NCI-H82 (cell line): ENCODE measurements around the gene TMEM95.

Experiments used
- DNase-seq: peaks from one replicate; lab custom pipeline; 2025; lab: John Stamatoyannopoulos, UW

Gene TMEM95

DNA sequence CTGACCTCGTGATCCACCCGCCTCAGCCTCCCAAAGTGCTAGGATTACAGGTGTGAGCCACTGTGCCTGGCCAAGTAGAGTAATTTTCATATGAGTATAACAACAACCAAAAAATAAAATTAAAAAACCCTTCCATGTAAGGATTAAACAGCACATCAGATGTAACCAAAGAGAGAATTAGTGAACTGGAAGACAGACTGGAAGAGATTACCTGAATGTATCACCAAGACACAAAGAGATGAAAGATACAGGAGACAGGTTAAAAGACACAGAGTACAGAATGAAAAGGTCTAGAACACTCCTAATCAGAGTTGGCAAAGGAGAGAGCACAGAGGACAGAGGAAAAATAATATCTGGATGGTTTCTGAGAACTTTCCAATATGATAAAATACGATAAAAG is 24.2 kb downstream of the TMEM95 start:
- no peak for DNase-seq

DNA sequence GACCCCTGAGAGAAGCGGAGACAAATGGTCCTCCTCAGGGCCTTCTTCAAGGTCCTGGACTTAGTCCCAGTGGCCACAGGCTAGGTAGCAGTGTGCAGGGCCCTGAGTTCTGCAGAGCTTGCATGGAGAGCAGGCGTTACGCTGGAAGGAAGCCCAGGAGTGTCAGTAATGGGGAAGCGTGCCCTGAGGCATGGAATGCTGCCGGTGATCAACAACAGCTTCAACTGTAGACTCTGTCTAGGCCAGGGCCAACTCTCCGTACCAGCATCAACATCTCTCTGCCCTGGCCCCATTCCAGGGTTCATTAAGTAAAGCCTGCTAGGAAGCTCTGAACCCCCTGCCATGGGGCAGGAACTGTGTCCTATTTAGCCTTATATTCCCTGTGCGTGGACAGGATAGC is 25.4 kb downstream of the TMEM95 start:
- DNase-seq, result no peak

DNA sequence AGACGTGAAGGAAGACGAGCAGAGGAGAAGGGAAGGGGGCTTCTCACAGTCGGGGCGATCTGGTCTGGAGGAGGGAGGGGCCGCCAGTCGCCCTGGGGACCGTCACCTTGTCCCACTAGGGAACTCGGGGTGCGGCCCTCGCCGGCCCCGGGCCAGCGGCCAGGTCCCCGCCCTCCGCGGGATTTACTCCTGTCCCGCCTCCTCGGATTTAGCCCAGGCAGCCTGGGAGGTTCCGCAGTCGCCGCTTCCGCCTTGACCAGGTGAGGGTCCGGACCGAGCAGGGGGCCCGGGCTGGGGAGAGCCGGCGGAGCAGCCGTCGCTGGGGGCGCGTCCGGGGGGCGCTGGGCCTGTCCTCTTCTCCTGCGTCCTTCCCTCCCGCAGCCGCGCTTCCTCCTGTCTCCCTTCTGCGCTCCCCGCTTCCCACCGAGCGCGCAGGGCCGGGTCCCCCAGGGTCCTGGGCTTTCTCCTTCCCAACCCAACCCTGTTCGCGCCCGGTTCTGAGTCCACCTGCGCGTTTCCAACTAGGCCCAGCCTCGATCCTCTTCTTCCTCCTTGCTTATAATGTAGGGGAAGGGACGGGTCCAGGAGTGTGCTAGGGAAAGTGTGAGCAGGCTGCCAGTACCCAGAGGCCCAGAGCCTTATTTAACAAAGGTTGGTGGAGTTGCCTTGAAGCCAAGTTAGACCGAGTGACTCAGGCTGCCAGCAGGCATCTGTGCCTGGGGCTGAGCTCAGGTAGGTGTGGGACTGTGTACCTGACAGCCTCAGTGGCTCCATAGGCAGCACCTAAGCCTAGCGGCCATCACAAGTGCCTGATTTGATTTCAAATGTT is 26.1 kb downstream of the TMEM95 start, which contains the start of gene TNK1:
Gene TNK1 (plus strand): TSS at position 235 of the 829 bp plus-strand sequence. CDS start 1,838 bp downstream, outside the sequence.
- peak; percentile 32 for DNase-seq

DNA sequence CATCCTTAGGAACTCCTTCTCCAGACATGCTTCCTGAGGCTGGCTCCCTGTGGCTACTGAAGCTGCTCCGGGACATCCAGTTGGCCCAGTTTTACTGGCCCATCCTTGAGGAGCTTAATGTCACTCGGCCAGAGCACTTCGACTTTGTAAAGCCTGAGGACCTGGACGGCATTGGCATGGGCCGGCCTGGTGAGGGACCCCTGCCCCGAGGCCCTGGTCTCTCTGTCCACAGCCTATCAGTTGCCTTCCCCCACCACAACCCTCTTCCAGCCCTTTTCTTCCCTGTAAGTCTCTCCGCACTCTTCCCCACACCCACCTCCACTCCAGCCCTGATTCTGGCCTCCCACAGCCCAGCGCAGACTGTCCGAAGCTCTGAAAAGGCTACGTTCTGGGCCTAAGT is 27.9 kb downstream of the TMEM95 start:
- DNase-seq, result no peak

DNA sequence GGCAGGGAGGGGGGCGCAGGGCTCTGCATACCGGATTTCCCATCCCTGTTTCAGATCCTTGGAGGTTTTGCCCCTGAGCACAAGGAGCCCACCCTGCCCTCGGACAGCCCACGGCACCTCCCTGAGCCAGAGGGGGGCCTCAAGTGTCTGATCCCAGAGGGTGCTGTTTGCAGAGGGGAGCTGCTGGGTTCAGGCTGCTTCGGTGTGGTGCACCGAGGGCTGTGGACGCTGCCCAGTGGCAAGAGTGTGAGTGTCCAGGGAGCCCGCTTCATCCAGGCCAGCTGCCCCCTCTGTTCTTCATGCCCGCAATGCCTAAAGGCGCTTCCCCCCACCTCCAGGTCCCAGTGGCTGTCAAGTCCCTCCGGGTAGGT is 28.4 kb downstream of the TMEM95 start:
- DNase-seq, result no peak

DNA sequence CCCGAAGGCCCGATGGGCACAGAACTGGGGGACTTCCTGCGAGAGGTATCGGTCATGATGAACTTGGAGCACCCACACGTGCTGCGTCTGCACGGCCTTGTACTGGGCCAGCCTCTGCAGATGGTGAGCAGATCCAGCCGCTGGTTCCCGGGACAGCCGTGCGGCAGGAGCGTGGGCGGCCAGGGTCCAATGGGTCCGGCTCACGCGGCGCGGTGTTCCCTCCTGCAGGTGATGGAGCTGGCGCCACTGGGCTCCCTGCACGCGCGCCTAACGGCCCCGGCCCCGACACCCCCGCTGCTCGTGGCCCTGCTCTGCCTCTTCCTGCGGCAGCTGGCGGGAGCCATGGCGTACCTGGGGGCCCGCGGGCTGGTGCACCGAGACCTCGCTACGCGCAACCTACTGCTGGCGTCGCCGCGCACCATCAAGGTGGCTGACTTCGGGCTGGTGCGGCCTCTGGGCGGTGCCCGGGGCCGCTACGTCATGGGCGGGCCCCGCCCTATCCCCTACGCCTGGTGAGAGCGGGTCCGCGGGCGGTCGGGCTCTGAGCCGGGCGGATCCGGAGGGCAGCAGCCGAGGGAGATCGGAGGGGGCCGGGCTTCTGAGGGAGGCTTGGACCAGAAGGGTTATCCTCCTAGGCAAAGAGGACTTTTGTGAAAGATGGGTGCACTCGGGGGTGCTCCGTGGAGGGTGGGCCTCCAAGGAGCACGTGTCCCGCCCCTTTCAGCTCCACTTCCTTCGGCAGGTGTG is 29.0 kb downstream of the TMEM95 start:
- DNase-seq, result peak; percentile 84

DNA sequence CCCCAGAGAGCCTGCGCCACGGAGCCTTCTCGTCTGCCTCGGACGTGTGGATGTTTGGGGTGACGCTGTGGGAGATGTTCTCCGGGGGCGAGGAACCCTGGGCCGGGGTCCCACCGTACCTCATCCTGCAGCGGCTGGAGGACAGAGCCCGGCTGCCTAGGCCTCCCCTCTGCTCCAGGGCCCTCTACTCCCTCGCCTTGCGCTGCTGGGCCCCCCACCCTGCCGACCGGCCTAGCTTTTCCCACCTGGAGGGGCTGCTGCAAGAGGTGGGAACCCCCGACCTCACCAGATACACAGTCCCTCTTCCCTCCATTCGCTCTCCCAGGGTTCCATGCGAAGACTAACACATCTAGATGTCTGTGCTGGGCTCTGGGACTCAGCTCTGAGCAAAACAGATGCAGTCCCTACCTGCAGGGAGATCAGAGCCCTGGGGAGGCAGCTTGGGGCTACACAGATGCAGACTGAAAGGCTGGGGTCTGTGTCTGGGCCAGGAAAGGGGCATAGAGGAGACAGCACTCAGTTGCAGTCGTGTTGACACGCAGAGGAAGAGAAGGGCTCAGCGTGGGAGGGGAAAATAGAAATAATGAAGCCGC is 29.6 kb downstream of the TMEM95 start:
- DNase-seq, result no peak

DNA sequence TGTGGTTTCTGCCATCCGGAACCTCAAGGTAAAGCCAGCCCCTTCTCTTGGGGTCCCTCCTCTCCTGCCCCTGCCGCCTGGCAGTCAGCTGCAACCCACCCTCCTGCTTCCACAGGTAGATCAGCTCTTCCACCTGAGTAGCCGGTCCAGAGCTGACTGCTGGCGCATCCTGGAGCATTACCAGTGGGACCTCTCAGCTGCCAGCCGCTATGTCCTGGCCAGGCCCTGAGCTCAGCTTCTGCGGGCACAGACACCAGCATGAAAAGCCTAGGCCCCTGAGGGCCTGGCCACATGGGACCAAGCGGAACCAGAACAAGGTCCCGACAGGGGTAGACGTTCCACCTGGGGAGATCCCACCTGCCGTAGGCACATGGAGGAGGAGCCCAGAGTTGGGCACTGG is 33.9 kb downstream of the TMEM95 start:
- no peak for DNase-seq

DNA sequence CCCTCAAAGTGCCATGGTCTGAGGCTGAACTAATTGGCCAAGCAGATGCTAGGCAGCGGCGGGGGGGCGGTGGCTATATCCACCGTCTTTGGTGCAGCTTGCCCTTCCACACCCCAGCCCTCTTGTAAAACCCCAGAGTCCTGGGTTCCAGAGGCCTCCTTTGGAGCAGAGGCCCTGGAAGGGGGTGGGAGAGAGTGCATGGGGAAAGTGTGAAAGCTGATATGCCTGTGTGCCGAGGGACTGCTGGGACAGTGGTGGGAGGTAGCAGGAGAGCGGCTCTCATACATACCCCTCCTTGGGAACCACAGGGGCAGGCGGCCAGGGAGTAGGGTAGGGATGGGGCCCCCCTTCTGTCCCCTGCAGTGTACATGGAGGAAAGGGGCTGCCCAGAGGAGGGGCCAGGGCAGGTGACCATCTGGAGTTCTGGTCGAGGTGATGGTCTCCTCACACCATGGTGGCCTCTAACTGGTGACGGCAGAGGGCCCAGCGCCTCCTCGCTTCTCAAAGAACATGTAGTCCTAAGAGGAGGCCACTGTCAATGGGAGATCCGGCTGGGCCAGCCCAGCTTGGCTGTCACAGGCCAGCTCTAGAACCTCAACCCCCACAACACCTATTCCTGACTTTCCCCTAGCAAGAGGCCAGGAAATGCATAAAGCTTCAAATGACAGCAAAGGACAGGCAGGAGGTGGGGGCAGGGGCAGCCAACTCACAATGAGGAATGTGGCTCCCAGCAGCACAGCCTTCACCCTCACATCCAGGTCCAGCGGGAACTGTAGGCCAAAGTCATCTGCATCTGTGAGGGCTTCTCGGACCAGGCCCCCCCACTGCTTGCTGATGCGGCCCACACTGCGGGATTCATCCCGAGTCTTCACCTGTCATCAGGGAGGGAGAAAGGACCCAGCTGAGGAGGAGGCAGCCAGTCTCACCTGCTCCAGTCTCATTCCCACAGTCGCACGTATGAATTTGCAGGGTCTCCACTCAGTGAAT is 35.3 kb downstream of the TMEM95 start:
- DNase-seq, result no peak

DNA sequence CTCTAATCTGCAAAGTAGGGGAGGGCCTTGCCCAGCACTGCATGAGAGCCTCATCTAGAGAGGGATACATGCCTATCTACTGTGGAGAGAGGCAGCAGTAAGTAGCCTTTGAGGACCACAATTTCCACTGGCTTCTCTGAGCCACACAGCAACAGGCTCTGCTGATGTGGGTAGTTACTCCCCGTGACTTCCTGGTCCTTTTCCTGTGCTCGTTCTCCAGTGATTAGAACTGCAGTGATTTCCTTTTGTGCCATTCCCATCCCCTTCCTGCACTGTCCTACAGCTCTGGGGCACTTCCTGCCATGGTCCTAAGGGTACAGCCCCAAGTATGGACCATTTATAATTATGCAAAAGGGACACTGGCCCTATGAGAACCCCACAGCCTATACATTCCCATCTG is 36.4 kb downstream of the TMEM95 start:
- DNase-seq, result no peak

DNA sequence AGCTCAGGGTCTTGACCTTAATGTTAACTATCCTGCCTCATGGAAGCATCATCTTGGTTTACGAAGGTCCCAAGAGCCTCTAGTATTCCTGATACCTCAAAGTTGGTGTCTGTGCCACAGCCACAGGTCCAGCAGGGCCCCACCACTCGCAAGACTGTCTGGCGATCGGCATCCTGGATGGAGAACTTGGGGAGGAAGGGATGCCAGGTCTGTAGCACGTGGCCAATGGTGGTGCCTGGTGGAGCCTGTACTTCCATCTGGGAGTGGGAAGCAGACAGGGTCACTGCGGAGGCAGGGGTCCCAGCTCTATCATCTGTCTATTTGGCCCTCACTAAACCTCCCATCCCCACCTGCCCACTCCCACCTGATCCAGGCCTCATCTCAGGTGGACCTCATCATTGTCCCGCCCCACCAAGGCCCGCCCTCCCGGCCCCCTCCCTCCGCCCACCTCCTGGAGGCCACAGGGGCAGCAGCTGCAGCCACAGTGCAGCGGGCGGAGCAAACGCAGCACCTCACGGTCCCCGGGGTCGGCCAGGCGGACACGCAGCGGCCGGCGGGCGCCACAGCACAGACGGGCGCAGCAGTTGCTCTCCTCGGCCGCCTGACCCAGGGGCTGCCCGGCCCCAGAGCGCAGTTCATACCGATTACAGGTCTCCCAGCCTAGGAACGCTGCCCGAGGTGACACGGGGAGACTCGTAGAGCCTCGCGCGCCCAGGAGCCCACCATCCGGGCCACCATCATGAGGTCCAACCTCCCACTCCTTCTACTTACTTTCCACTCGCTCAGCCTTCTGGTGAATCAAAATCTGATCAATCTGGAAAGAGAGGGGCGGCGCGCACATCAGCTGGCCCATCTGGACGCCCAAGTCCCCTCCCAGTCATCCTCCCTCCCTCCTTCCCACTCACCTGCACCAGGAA is 38.0 kb downstream of the TMEM95 start:
- no peak for DNase-seq

DNA sequence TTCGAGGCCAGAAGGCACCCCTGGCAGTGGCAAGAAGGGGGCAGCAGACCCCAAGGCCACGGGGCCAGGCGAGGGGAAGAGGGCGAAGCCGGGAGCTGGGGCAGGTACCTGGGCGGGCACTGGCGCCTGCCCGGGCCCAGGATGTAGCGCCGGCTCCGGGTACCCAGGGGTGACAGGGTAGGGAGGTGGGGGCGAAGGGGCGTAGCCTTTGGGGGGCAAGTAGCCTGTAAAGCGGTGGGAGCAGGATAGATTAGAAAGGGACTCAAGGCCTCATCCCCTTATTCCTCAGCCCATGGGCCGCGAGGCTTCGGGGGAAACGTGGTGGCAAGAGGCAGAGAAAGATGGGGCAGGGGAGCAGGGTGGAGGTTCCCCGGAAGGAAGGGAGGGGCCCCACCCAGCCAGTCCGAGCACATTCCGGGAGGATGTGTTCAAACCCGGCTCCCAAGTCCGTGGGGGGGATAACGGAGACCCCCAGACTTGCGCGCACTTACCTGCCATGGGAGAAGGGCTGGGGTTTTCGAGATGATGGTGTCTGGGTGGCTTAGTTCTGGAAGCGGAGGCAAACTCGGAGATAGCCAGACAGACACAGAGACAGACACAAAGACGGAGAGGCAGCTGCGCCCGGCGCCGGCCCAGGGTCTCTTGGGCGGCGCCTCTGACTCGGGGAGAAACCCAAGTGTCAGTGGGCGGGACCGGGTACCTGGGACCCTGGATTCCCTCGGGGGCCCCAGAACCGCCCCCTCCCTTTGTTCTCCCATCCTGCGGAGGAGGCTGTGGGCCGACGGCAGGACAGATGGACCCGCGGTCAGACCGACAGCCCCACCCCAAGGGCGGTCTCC is 38.9 kb downstream of the TMEM95 start:
- DNase-seq, result peak; percentile 82

DNA sequence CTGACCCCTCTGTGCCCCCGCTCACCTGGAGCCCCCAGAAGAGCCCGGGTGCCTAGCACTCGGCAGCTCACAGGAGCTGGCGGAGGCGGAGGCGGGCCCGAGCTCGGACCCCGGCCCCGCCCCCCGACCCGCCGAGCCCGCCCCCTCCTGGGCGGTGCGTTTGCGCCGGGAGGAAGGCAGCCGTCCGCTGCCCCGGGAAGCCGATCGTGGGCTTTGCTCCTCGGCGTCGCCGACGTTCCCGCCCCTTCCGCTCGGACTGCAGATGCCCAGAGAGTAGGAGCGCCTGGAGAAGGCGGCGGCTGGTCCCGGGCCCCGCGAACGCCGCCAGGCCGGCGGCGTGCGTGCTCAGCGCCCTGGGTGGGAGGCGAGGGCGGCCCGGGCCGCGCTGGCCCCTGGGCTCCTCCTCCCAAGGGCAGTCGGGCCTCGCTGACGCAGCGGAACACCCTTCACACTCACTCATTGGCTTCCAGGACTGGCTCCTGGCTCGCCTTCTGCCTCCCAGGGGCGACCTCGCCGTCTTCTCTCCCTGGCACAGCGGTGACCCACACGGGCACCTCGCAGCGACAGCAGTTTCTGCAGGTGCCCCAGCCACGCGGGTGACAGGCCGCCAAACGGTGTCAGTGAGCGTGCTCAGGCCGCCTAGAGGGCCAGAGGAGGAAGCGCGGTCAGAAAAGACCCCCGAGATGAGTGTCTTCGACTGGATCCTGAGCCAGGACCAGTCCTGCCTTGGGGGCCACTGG is 39.7 kb downstream of the TMEM95 start, which contains the start of gene PLSCR3:
Gene PLSCR3 (minus strand): TSS at position 74 of the 740 bp plus-strand sequence. CDS start 415 bp downstream, outside the sequence.
- peak; percentile 91 for DNase-seq

DNA sequence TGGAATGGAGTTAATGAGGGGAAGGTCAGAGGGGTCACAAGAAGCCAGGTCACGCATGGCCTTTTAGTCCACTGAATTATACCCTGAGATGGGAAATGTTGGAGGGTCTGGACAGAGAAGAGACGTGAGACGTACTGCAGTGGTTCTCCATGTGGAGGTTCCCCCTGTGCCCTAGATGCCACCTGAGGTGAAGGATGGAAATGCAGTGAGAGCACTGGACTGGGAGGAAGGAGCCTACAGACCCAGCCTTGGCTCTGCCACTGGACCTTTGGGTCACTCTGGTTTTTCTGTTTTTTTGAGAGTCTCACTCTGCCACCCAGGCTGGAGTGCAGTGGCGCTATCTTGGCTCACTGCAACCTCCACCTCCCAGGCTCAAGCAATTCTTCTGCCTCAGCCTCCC is 41.2 kb downstream of the TMEM95 start:
- no peak for DNase-seq

DNA sequence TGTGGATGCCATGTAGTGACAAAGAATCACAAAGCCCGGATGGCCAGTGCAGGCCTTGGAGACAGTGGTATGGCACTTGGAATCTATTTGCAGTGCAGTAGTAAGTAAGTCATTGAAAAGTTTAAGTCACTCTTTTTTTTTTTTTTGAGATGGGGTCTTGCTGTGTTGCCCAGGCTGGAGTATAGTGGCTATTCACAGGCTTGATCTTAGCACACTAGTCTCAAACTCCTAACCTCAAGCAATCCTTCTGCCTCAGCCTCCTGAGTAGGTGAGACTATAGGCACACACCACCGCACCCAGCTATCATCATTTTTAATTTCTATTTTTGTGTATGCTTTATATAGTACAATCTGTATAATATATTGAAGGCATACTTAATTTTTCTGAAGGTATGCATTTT is 43.7 kb downstream of the TMEM95 start:
- no peak for DNase-seq

DNA sequence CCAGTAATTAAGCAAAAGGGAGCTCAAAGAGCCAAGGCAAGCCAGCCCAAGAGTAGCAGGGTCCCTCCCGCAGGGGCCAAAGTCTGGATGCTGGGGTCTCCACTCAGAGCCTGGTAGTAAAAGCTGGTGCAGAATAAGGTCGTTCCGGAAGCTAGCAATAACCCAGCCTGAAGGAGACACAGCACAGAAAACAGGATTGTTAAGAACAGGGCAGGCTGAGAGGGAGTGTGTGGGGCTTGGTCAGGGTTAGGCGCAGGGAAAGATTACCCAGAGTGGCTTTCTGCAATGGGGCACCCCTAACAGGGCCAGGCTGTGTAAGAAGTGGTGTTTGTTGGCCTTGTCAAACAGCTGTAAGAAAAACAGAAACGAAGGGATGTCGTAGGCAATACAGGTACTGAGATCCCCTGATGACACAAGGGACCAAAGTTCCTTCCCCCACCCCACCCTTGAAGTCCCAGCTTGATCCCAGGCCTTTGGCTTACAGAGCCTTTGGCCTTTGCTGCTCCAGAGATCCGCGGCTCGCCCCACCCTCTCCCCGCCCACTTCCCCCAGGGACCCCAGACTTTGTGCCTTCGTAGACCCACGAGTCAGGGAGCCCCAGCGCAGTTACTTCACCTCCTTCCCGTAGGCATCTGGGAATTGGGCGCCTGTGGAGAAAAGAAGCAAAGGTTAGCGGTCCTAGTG is 48.2 kb downstream of the TMEM95 start:
- peak; percentile 87 for DNase-seq

DNA sequence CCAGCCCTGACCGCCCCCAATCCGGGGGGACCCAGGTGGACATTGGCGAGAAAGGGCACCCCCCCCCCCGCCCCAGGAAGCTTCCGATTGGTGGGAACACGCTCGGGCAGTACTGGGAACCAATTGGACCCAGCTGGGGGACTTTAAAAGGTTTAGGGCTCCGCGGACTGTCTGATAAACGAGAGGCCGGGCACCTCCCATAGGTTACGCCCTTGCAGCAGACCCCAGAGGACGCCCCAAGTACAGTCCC is 48.7 kb downstream of the TMEM95 start:
- DNase-seq, result peak; percentile 95

DNA sequence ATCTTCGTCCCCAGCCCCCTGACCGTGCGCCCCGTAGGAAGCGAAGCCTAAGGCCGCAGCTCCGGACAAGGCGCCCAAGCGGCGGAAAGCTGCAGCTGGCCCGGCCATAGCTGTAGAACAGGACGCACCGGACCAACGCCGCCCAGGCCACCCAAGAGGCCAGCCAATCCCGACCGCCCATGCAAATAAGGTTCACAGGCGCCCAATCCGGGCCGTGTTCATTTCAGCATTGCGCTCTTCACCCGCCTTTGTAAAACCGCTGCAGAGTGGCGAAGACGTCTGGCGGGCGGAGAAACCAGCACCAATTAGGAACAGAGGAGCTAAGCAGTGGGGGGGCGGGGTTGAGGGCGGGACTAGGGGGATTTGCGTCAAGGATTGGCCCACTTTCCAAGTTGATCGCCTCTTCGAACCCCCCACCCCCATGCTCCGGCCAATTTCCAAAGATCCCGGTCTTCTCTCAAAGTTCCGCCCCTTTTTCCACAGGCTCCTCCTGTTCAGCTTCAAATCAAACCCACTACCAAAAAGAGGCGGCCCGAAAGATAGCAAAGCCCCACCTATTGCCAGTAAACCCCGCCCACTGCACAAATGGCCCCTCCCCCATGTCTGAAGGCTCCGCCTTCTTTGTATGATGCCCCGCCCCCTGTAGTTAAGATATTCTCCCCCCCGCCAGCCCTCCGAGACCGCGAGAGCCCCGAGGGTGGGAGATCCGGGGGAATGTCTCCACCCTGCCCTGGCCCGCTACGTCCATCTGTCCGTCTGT is 49.2 kb downstream of the TMEM95 start, which contains the start of gene TMEM256:
Gene TMEM256 (minus strand): TSS at position 121 of the 760 bp plus-strand sequence. CDS start 13 bp downstream, at position 108.
- peak; percentile 100 for DNase-seq
